Caco-2 (cell line): Measurements from ENCODE around the gene TSHZ3. TPM values are rescaled to one million over a fixed set of nuclear protein-coding genes. Genes with fewer than 3 reads are reported as not detected.

Experiments
- BruUV-seq: library from RNA; stranded (reverse); fragments of 400-500 nt; replicated peaks from 2 replicates; lab custom pipeline; 2021; lab: Mats Ljungman, UMichigan
- CTCF ChIA-PET: fragments of 300-600 bp; sonication (Branson Sonifier 250); formaldehyde crosslinking; loops from one replicate; lab custom pipeline; 2022; ENCODE audit warnings: antibody characterized with exemption; lab: Charles Lee
- POLR2A ChIA-PET: fragments of 300-600 bp; sonication (Branson Sonifier 250); formaldehyde crosslinking; loops from one replicate; lab custom pipeline; 2022; ENCODE audit warnings: antibody characterized with exemption; lab: Charles Lee
- DNase-seq, 2 experiments: peaks; one replicate each; pipeline versions ENCODE4 v3.0.0 to v3.0.0-alpha.2; 2020 to 2022
- H3K27me3 ChIP-seq: replicated peaks from 2 replicates; pipeline ENCODE4 v1.6.0; 2011; ENCODE audit warnings: low read length; ENCODE audit not compliant: control insufficient read depth, insufficient read depth
- H3K36me3 ChIP-seq: 2 replicates; pipeline ENCODE4 v1.5.1; 2011; ENCODE audit warnings: low read length; ENCODE audit not compliant: control insufficient read depth, insufficient read depth
- H3K4me1 ChIP-seq: fragments of 250-450 bp; sonication (Bioruptor Pico); 2 replicates; pipeline ENCODE4 v1.5.1; 2020; ENCODE audit warnings: mild to moderate bottlenecking
- H3K4me3 ChIP-seq: 2 replicates; pipeline ENCODE4 v1.5.1; 2011; ENCODE audit warnings: low read depth, mild to moderate bottlenecking, control low read depth, low read length
- H3K9me3 ChIP-seq: fragments of 250-450 bp; sonication (Bioruptor Pico); 2 replicates; pipeline ENCODE4 v1.5.1; 2020; ENCODE audit warnings: mild to moderate bottlenecking, moderate library complexity
- H3K27ac Mint-ChIP-seq: one replicate; pipeline ENCODE4 v1.8.0; 2022; ENCODE audit warnings: mixed read lengths; ENCODE audit not compliant: unreplicated experiment
- H3K27me3 Mint-ChIP-seq: one replicate; pipeline ENCODE4 v1.8.0; 2022; ENCODE audit warnings: mixed read lengths; ENCODE audit not compliant: insufficient read depth, unreplicated experiment
- H3K36me3 Mint-ChIP-seq: one replicate; pipeline ENCODE4 v1.8.0; 2022; ENCODE audit warnings: mild to moderate bottlenecking, mixed read lengths; ENCODE audit not compliant: insufficient read depth, unreplicated experiment
- H3K4me1 Mint-ChIP-seq: one replicate; pipeline ENCODE4 v1.8.0; 2022; ENCODE audit warnings: low read depth, mixed read lengths; ENCODE audit not compliant: unreplicated experiment
- H3K4me3 Mint-ChIP-seq: one replicate; pipeline ENCODE4 v1.8.0; 2022; ENCODE audit warnings: mild to moderate bottlenecking, moderate library complexity, mixed read lengths; ENCODE audit not compliant: unreplicated experiment
- H3K9me3 Mint-ChIP-seq: one replicate; pipeline ENCODE4 v1.8.0; 2022; ENCODE audit warnings: mixed read lengths; ENCODE audit not compliant: unreplicated experiment
- intact Hi-C: fragments of 100-400 bp; cut with micrococcal nuclease; formaldehyde crosslinking; loops from one replicate; pipeline ENCODE4 v1.10.0; 2022; ENCODE audit not compliant: unreplicated experiment
- total RNA-seq: library from RNA; stranded (reverse); gene quantifications from 2 replicates; pipeline ENCODE4 v1.2.3, GENCODE V29; 2022
- TF ChIP-seq, protein P1 (sequence below), 2 experiments: fragments of 200-600 bp in 1 of 2; IDR thresholded peaks; 1 replicate in 1 of 2; 2 replicates in 1 of 2; pipeline versions ENCODE4 v1.5.1 to v1.8.0; 2011 to 2022; ENCODE audit warnings: antibody characterized with exemption in 1 of 2, control low read depth in 1 of 2, inconsistent platforms in 1 of 2, low read depth in 1 of 2, low read length in 1 of 2, mild to moderate bottlenecking in 1 of 2, moderate library complexity in 1 of 2; ENCODE audit not compliant: insufficient read depth in 1 of 2, severe bottlenecking in 1 of 2, unreplicated experiment in 1 of 2

TSHZ3 gene
- total RNA-seq, 1 experiment from 2014 or later, result not detected

DNA sequence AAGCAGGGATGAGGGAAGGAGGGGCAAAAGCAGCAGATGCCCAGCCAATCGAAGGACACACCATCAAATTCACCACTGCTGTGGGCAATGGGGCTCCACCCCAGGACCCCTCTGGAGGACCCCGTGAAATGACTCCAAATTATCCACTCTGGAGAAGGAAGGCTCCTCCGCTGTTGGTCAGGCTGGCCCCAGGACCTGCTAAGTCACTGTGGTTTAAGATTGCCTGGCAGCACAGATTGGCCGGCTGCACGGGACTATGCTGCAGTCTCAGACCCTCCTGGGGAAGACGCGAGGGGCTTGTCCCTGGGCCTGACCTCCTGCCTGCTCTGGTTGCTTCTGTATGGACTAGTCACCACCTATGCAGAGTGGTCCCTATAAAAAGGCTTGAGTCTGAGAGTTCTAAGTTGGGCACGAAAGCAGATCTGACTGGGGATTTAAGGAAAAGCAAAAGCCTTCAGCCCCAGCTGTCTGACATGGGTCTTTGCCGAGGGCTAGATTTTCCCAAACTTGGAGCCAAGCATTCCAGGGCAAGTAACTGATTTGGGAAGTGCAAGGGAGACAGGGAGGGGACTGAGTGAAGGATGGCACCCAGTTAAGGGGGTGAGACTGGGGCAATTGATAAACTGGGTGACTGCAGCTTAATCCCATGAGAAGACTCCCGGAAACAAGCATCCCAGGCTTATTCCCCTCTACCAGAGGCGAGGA, 91.7 kb downstream of the TSHZ3 start:
- H3K27me3 ChIP-seq, result no peaks in the 10 kb centered on the region
- Mint-ChIP-seq H3K36me3 (no peaks in the 10 kb centered on the region), H3K27me3 (peaks cover 3% of the 10 kb centered on the region), H3K4me1 (no peaks in the 10 kb centered on the region), H3K9me3 (no peaks in the 10 kb centered on the region), H3K4me3 (no peak overlapping the region), H3K27ac (no peak overlapping the region)
- TF ChIP-seq, protein P1, sequence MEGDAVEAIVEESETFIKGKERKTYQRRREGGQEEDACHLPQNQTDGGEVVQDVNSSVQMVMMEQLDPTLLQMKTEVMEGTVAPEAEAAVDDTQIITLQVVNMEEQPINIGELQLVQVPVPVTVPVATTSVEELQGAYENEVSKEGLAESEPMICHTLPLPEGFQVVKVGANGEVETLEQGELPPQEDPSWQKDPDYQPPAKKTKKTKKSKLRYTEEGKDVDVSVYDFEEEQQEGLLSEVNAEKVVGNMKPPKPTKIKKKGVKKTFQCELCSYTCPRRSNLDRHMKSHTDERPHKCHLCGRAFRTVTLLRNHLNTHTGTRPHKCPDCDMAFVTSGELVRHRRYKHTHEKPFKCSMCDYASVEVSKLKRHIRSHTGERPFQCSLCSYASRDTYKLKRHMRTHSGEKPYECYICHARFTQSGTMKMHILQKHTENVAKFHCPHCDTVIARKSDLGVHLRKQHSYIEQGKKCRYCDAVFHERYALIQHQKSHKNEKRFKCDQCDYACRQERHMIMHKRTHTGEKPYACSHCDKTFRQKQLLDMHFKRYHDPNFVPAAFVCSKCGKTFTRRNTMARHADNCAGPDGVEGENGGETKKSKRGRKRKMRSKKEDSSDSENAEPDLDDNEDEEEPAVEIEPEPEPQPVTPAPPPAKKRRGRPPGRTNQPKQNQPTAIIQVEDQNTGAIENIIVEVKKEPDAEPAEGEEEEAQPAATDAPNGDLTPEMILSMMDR (IDR thresholded peaks at IDR 0.05; ENCODE audit: insufficient read depth in 1 of 2, low read depth in 1 of 2, low read length in 1 of 2, severe bottlenecking in 1 of 2, unreplicated experiment in 1 of 2), result no peak
- ChIA-PET POLR2A (no interaction called here), CTCF (no interaction called here)
- intact Hi-C loops, result no loop called here
- H3K9me3 ChIP-seq, result no peaks in the 10 kb centered on the region
- no TSS peak for BruUV-seq
- H3K4me1 ChIP-seq, result no peaks in the 10 kb centered on the region
- no peak for DNase-seq
- H3K4me3 ChIP-seq, result no peak overlapping the region
- no peaks in the 10 kb centered on the region for H3K36me3 ChIP-seq

DNA sequence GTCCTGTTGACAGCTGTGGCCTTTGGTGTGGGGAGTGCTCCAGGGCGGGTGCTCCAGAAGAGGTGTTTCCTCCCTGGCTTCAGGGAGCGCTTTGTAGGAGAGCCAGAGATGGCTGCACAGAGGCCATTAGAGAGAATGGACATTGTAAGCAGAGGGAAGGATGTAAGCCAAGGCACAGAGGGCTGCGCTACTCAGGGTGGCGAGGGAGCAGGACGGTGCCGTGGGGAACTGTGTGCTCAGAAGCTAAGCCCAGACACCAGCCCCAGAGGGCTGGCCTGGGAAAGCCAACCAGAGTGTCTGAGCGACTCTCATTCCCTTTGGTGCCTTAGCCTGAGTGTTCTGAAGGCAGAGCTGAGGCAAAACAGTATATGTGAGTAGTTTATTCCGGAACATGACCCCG, 92.2 kb downstream of the TSHZ3 start:
- no peak for DNase-seq
- Histone ChIP-seq H3K9me3 (no peaks in the 10 kb centered on the region), H3K36me3 (no peaks in the 10 kb centered on the region), H3K27me3 (no peaks in the 10 kb centered on the region), H3K4me3 (no peak overlapping the region), H3K4me1 (no peaks in the 10 kb centered on the region)
- CTCF ChIA-PET, result no interaction called here
- BruUV-seq, result no TSS peak
- Mint-ChIP-seq H3K36me3 (no peaks in the 10 kb centered on the region), H3K27me3 (peaks cover 7% of the 10 kb centered on the region), H3K4me3 (no peak overlapping the region), H3K4me1 (no peaks in the 10 kb centered on the region), H3K9me3 (no peaks in the 10 kb centered on the region), H3K27ac (no peak overlapping the region)
- TF ChIP-seq, protein P1 (IDR thresholded peaks at IDR 0.05; ENCODE audit: insufficient read depth in 1 of 2, low read depth in 1 of 2, low read length in 1 of 2, severe bottlenecking in 1 of 2, unreplicated experiment in 1 of 2), result no peak
- POLR2A ChIA-PET, result no interaction called here
- intact Hi-C loops, result no loop called here

DNA sequence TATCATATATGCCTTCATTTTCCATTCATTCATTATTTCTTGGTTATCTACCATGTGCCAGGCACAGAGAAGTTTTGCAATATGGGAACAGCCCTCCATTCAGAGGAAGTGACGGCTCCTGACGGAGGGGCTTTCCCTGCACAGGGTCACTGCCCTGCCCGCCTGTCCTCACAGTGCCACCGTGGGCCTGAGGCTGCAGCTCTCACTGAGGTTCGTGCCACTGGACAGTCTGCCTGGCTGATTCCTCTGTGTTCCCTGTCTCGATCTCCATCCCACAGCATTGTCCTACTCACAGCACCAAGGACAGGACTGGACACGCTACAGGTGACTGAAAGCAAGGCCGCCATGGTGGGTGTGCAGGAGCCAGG, 92.7 kb downstream of the TSHZ3 start:
- no peak for DNase-seq

More for the DNA sequence above, 92.7 kb downstream of the TSHZ3 start:
- Mint-ChIP-seq H3K36me3 (no peaks in the 10 kb centered on the region), H3K9me3 (no peaks in the 10 kb centered on the region), H3K4me1 (no peaks in the 10 kb centered on the region), H3K27ac (no peak overlapping the region), H3K27me3 (peaks cover 5% of the 10 kb centered on the region), H3K4me3 (no peak overlapping the region)
- no peaks in the 10 kb centered on the region for H3K4me1 ChIP-seq
- H3K9me3 ChIP-seq, result no peaks in the 10 kb centered on the region
- intact Hi-C loops, result no loop called here
- no peak overlapping the region for H3K4me3 ChIP-seq
- ChIA-PET POLR2A (no interaction called here), CTCF (no interaction called here)
- TF ChIP-seq, protein P1 (IDR thresholded peaks at IDR 0.05; ENCODE audit: insufficient read depth in 1 of 2, low read depth in 1 of 2, low read length in 1 of 2, severe bottlenecking in 1 of 2, unreplicated experiment in 1 of 2), result no peak
- no peaks in the 10 kb centered on the region for H3K27me3 ChIP-seq
- no peaks in the 10 kb centered on the region for H3K36me3 ChIP-seq
- BruUV-seq, result no TSS peak
